Neural progenitor cell (in vitro differentiated cells): ENCODE data around the gene SMIM45.

Experiments used
- DNase-seq: peaks from one replicate; pipeline ENCODE4 v3.0.0-alpha.2; 2016; ENCODE audit warnings: low spot score
- H2AFZ ChIP-seq: fragments of 200-600 bp; sonication (generic); replicated peaks from 2 replicates; pipeline ENCODE4 v1.6.1; 2016; ENCODE audit warnings: antibody characterized with exemption
- H3F3A ChIP-seq: fragments of 200-600 bp; sonication (generic); 2 replicates; pipeline ENCODE4 v1.6.1; 2016; ENCODE audit warnings: antibody characterized with exemption, low read depth
- H3K27ac ChIP-seq: fragments of 200-600 bp; sonication (generic); 2 replicates; pipeline ENCODE4 v1.5.1; 2016; ENCODE audit warnings: mild to moderate bottlenecking
- H3K27me3 ChIP-seq: fragments of 200-600 bp; sonication (generic); 2 replicates; pipeline ENCODE4 v1.6.1; 2016; ENCODE audit warnings: mild to moderate bottlenecking, moderate library complexity
- H3K36me3 ChIP-seq: fragments of 200-600 bp; sonication (generic); 2 replicates; pipeline ENCODE4 v1.5.1; 2016
- H3K4me1 ChIP-seq: fragments of 200-600 bp; sonication (generic); 2 replicates; pipeline ENCODE4 v1.6.1; 2016; ENCODE audit warnings: mixed run types
- H3K4me2 ChIP-seq: fragments of 200-600 bp; sonication (generic); 2 replicates; pipeline ENCODE4 v1.6.1; 2016
- H3K4me3 ChIP-seq: fragments of 200-600 bp; sonication (generic); 2 replicates; pipeline ENCODE4 v1.5.1; 2016
- H3K79me2 ChIP-seq: fragments of 200-600 bp; sonication (generic); 2 replicates; pipeline ENCODE4 v1.6.1; 2016; ENCODE audit warnings: low read depth
- H3K9ac ChIP-seq: fragments of 200-600 bp; sonication (generic); 2 replicates; pipeline ENCODE4 v1.6.1; 2016
- H3K9me3 ChIP-seq: fragments of 200-600 bp; sonication (generic); 2 replicates; pipeline ENCODE4 v1.5.1; 2016; ENCODE audit warnings: low read depth
- H4K20me1 ChIP-seq: fragments of 200-600 bp; sonication (generic); 2 replicates; pipeline ENCODE4 v1.6.1; 2016; ENCODE audit warnings: low read depth
- H3K27ac Mint-ChIP-seq: 3 replicates; pipeline ENCODE4 v1.8.0; 2021; ENCODE audit warnings: mixed read lengths
- H3K27me3 Mint-ChIP-seq: 2 replicates; pipeline ENCODE4 v1.8.0; 2022; ENCODE audit warnings: low read depth, mild to moderate bottlenecking, inconsistent platforms, moderate library complexity, mixed read lengths; ENCODE audit not compliant: insufficient read depth
- H3K36me3 Mint-ChIP-seq: 3 replicates; pipeline ENCODE4 v1.8.0; 2021; ENCODE audit warnings: mixed read lengths
- H3K4me1 Mint-ChIP-seq: 3 replicates; pipeline ENCODE4 v1.8.0; 2021; ENCODE audit warnings: mixed read lengths
- H3K4me3 Mint-ChIP-seq: 3 replicates; pipeline ENCODE4 v1.8.0; 2021; ENCODE audit warnings: mild to moderate bottlenecking, moderate library complexity, mixed read lengths
- H3K9me3 Mint-ChIP-seq: 3 replicates; pipeline ENCODE4 v1.8.0; 2020; ENCODE audit warnings: mixed read lengths
- CTCF ChIP-seq: fragments of 200-600 bp; sonication (generic); IDR thresholded peaks from 2 replicates; pipeline ENCODE4 v1.5.1; 2017; ENCODE audit warnings: antibody characterized with exemption, mild to moderate bottlenecking
- EZH2 ChIP-seq: fragments of 200-600 bp; sonication (generic); IDR thresholded peaks from 2 replicates; pipeline ENCODE4 v1.6.1; 2017; ENCODE audit warnings: antibody characterized with exemption, mild to moderate bottlenecking, moderate library complexity
- EZH2phosphoT487 ChIP-seq: fragments of 200-600 bp; sonication (generic); IDR thresholded peaks from 2 replicates; pipeline ENCODE4 v1.6.1; 2017; ENCODE audit warnings: antibody characterized with exemption

SMIM45 gene

GRCh38 chr22:41922328-41922727, 29.6 kb upstream of the SMIM45 start:
- no peaks in the 10 kb centered on the region for H3K36me3 ChIP-seq
- no peak overlapping the region for H3K4me2 ChIP-seq
- H3K27ac ChIP-seq = no peak overlapping the region
- Mint-ChIP-seq H3K4me1 (peaks cover 18% of the 10 kb centered on the region), H3K36me3 (peaks cover 2% of the 10 kb centered on the region), H3K27me3 (peaks cover 32% of the 10 kb centered on the region), H3K9me3 (no peaks in the 10 kb centered on the region), H3K4me3 (no peak overlapping the region), H3K27ac (no peak overlapping the region)
- H3K9ac ChIP-seq = no peak overlapping the region
- H3F3A ChIP-seq = peaks cover 21% of the 10 kb centered on the region
- TF ChIP-seq EZH2phosphoT487 = no peak
- TF ChIP-seq CTCF = no peak
- no peak for TF ChIP-seq EZH2
- H3K9me3 ChIP-seq = no peaks in the 10 kb centered on the region
- H3K79me2 ChIP-seq = no peaks in the 10 kb centered on the region
- H3K4me3 ChIP-seq = no peak overlapping the region
- no peak for DNase-seq
- peaks cover 48% of the 10 kb centered on the region for H4K20me1 ChIP-seq
- H2AFZ ChIP-seq = no peak overlapping the region
- H3K27me3 ChIP-seq = peaks cover 100% of the 10 kb centered on the region
- H3K4me1 ChIP-seq = peaks cover 13% of the 10 kb centered on the region

GRCh38 chr22:41922940-41923594, 28.9 kb upstream of the SMIM45 start:
- peaks cover 41% of the 10 kb centered on the region for H4K20me1 ChIP-seq
- peaks cover 13% of the 10 kb centered on the region for H3K4me1 ChIP-seq
- no peak overlapping the region for H3K27ac Mint-ChIP-seq
- H3F3A ChIP-seq = peaks cover 27% of the 10 kb centered on the region
- H3K4me1 Mint-ChIP-seq = peaks cover 20% of the 10 kb centered on the region
- H3K4me3 ChIP-seq = no peak overlapping the region
- no peak overlapping the region for H3K27ac ChIP-seq
- no peaks in the 10 kb centered on the region for H3K79me2 ChIP-seq
- no peaks in the 10 kb centered on the region for H3K9me3 Mint-ChIP-seq
- peaks cover 31% of the 10 kb centered on the region for H3K27me3 Mint-ChIP-seq
- no peak overlapping the region for H3K9ac ChIP-seq
- peaks cover 100% of the 10 kb centered on the region for H3K27me3 ChIP-seq
- H3K4me2 ChIP-seq = no peak overlapping the region
- TF ChIP-seq EZH2phosphoT487 (no peak), CTCF (no peak), EZH2 (no peak)
- H2AFZ ChIP-seq = no peak overlapping the region
- H3K9me3 ChIP-seq = no peaks in the 10 kb centered on the region
- H3K4me3 Mint-ChIP-seq = no peak overlapping the region
- no peak for DNase-seq
- peaks cover 2% of the 10 kb centered on the region for H3K36me3 Mint-ChIP-seq
- H3K36me3 ChIP-seq = no peaks in the 10 kb centered on the region

GRCh38 chr22:41923595-41924276, 28.2 kb upstream of the SMIM45 start:
- no peaks in the 10 kb centered on the region for H3K79me2 ChIP-seq
- H3K4me1 ChIP-seq = peaks cover 20% of the 10 kb centered on the region
- H3F3A ChIP-seq = peaks cover 29% of the 10 kb centered on the region
- H3K27ac ChIP-seq = no peak overlapping the region
- no peak overlapping the region for H3K4me3 ChIP-seq
- no peak overlapping the region for H3K4me3 Mint-ChIP-seq
- no peaks in the 10 kb centered on the region for H3K36me3 ChIP-seq
- H3K9me3 ChIP-seq = no peaks in the 10 kb centered on the region
- H3K36me3 Mint-ChIP-seq = peaks cover 2% of the 10 kb centered on the region
- peaks cover 27% of the 10 kb centered on the region for H3K27me3 Mint-ChIP-seq
- no peaks in the 10 kb centered on the region for H3K9me3 Mint-ChIP-seq
- H3K27me3 ChIP-seq = peaks cover 98% of the 10 kb centered on the region
- TF ChIP-seq EZH2phosphoT487 (no peak), EZH2 (no peak), CTCF (no peak)
- H3K27ac Mint-ChIP-seq = no peak overlapping the region
- H4K20me1 ChIP-seq = peaks cover 34% of the 10 kb centered on the region
- no peak overlapping the region for H3K9ac ChIP-seq
- H3K4me2 ChIP-seq = no peak overlapping the region
- no peak overlapping the region for H2AFZ ChIP-seq
- H3K4me1 Mint-ChIP-seq = peaks cover 21% of the 10 kb centered on the region
- no peak for DNase-seq
